HepG2 (cell line): Measurements from ENCODE around the gene TIPRL. TPM values are rescaled to one million over a fixed set of nuclear protein-coding genes. Genes with fewer than 3 reads are reported as not detected.

Experiments
- CHCHD3 ChIP-seq: sonication (generic); formaldehyde crosslinking; IDR thresholded peaks from 2 replicates; pipeline ENCODE4 v1.8.0; 2022; ENCODE audit warnings: mild to moderate bottlenecking, missing genetic modification reagents, moderate library complexity
- FOXA1 ChIP-seq, 2 experiments: fragments of 450-650 bp in 1 of 2; sonication (generic) in 1 of 2; formaldehyde crosslinking in 1 of 2; IDR thresholded peaks; 2 replicates each; pipeline versions ENCODE4 v1.4.0 to v1.6.1; 2016 to 2020; ENCODE audit warnings: missing genetic modification reagents in 1 of 2
- FOXP4 ChIP-seq: sonication (generic); formaldehyde crosslinking; IDR thresholded peaks from 2 replicates; pipeline ENCODE4 v1.4.0; 2020; ENCODE audit warnings: missing genetic modification reagents
- GATA4 ChIP-seq: sonication (generic); IDR thresholded peaks from 2 replicates; pipeline ENCODE4 v1.6.1; 2016; ENCODE audit warnings: antibody characterized with exemption, low read depth, borderline replicate concordance
- HNF4G ChIP-seq, 2 experiments: sonication (generic) in 1 of 2; formaldehyde crosslinking in 1 of 2; IDR thresholded peaks; 2 replicates each; pipeline versions ENCODE4 v1.4.0 to v1.6.1; 2011 to 2020; ENCODE audit warnings: borderline replicate concordance in 2 of 2, low read depth in 2 of 2, mild to moderate bottlenecking in 2 of 2, low read length in 1 of 2, missing genetic modification reagents in 1 of 2, moderate library complexity in 1 of 2
- NFRKB ChIP-seq: fragments of 450-650 bp; IDR thresholded peaks from 2 replicates; pipeline ENCODE4 v1.6.1; 2017
- NPAS2 ChIP-seq: sonication (generic); formaldehyde crosslinking; IDR thresholded peaks from 2 replicates; pipeline ENCODE4 v1.8.0; 2022; ENCODE audit warnings: mild to moderate bottlenecking, missing genetic modification reagents, borderline replicate concordance
- SNAI1 ChIP-seq: sonication (generic); formaldehyde crosslinking; IDR thresholded peaks from 2 replicates; pipeline ENCODE4 v1.5.0; 2020; ENCODE audit warnings: mild to moderate bottlenecking, missing genetic modification reagents, borderline replicate concordance
- SOX5 ChIP-seq: IDR thresholded peaks from 2 replicates; pipeline ENCODE4 v1.6.1; 2016; ENCODE audit warnings: borderline replicate concordance
- ZBTB2 ChIP-seq: sonication (generic); formaldehyde crosslinking; IDR thresholded peaks from 2 replicates; pipeline ENCODE4 v1.8.0; 2022; ENCODE audit warnings: low read depth, missing genetic modification reagents
- ZFX ChIP-seq: sonication (generic); formaldehyde crosslinking; IDR thresholded peaks from 2 replicates; pipeline ENCODE4 v1.4.0; 2020; ENCODE audit warnings: mild to moderate bottlenecking, low read depth, missing genetic modification reagents, moderate library complexity
- ZNF143 ChIP-seq: sonication (generic); formaldehyde crosslinking; IDR thresholded peaks from 2 replicates; pipeline ENCODE4 v1.4.0; 2020; ENCODE audit warnings: missing genetic modification reagents
- ZNF318 ChIP-seq: sonication (generic); formaldehyde crosslinking; IDR thresholded peaks from 2 replicates; pipeline ENCODE4 v1.4.0; 2020; ENCODE audit warnings: mild to moderate bottlenecking, missing genetic modification reagents
- ZNF326 ChIP-seq: sonication (generic); formaldehyde crosslinking; IDR thresholded peaks from 2 replicates; pipeline ENCODE4 v1.4.0; 2020; ENCODE audit warnings: missing genetic modification reagents, borderline replicate concordance
- ZNF614 ChIP-seq: IDR thresholded peaks from 2 replicates; pipeline ENCODE4 v1.6.1; 2018; ENCODE audit warnings: missing biosample characterization, missing genetic modification reagents, inconsistent platforms, borderline replicate concordance
- ZNF766 ChIP-seq: sonication (generic); formaldehyde crosslinking; IDR thresholded peaks from 2 replicates; pipeline ENCODE4 v1.5.0; 2020; ENCODE audit warnings: missing genetic modification reagents, borderline replicate concordance
- polyA plus RNA-seq, 8 experiments: library from polyadenylated mRNA; depleted of rRNA in 3 of 8; stranded (reverse) in 7 of 8; unstranded in 1 of 8; fragments of >200 nt; fragmentation: Illumina TruSeq in 4 of 8; extraction: Trizol in 4 of 8; gene quantifications; 2 replicates each; pipeline versions ENCODE4 v1.2.1 to v1.2.3, GENCODE V29; 2011 to 2016; ENCODE audit warnings: low read depth in 4 of 8, missing spikeins in 1 of 8, mixed read lengths in 1 of 8; ENCODE audit not compliant: insufficient read depth in 1 of 8
- total RNA-seq, 5 experiments: library from RNA; depleted of rRNA; stranded (reverse); fragments of >200 nt; fragmentation: Illumina TruSeq; extraction: Trizol; gene quantifications; 2 replicates each; pipeline ENCODE4 v1.2.3, GENCODE V29; 2016; ENCODE audit warnings: low read depth in 1 of 5

Gene TIPRL
- total and polyA plus RNA-seq, 2 of the 13 experiments (the other 11 are each of a cell fraction or from before 2014, with no cell fraction given) = 10.1 to 22.8 TPM

GRCh38 chr1:168202941-168203654, 24.3 kb downstream of the TIPRL start (continued):
- TF ChIP-seq ZNF318 (no peak), ZNF326 (CRISPR knock-in tag) (no peak), ZNF766 (CRISPR knock-in tag) (no peak), HNF4G (IDR thresholded peaks at IDR 0.05; ENCODE audit: borderline replicate concordance, low read depth, low read length) (no peak), HNF4G (CRISPR knock-in tag; IDR thresholded peaks at IDR 0.05; ENCODE audit: borderline replicate concordance, low read depth) (no peak), FOXP4 (CRISPR knock-in tag) (0 out of 2 replicates have a peak, but pooled peaks have one; percentile 29), ZNF614 (CRISPR knock-in tag) (no peak), GATA4 (no peak), ZNF143 (no peak), ZFX (CRISPR knock-in tag) (no peak), SOX5 (CRISPR knock-in tag) (peak; percentile 91), SNAI1 (CRISPR knock-in tag) (no peak), CHCHD3 (CRISPR knock-in tag) (no peak), ZBTB2 (CRISPR knock-in tag) (no peak), FOXA1 (IDR thresholded peaks at IDR 0.05) (no peak), FOXA1 (CRISPR knock-in tag; IDR thresholded peaks at IDR 0.05) (peak; percentile 41), NPAS2 (CRISPR knock-in tag) (no peak), NFRKB (no peak)
